ENCODE results near the gene MERTK. TPM values are rescaled to one million over a fixed set of nuclear protein-coding genes. Genes with fewer than 3 reads are reported as not detected.
"Not testable (repeated sequence)": the region's sequence is repeated elsewhere in the genome, so short reads cannot be mapped to it uniquely, and the experiment has no call there.

MERTK gene
- total RNA-seq, 1 donor from 2014 or later = 6.3 TPM

DNA sequence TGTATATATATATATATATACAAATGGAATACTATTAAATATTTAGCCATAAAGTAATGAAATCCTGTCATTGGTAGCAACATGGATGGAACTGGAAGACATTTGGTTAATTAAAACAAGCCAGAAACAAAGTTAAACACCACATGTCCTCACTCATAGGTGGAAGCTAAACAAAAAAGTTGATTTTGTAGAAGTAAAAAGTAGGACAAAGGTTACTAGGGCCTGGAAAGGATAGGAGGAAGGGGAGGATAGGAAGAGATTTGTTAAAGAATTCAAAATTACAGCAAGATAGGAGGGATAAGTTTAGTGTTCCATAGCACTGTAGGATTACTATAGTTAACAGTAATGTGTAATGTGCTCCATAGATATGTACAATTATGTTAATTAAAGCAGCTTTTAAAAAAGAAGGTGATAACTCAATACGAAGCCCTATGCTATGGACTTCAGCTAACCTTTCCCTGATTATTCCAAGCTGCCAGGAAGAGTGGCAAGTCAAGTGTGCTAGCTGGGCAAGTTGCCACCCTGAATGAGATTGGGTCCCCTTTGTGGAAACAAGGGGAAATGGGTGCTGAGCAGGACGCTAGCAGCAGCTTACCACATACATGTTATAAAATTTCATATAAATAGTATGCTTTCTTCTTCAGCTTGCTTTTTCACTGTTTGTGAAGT is 12.3 kb downstream of the MERTK start:
- no peak for DNase-seq

DNA sequence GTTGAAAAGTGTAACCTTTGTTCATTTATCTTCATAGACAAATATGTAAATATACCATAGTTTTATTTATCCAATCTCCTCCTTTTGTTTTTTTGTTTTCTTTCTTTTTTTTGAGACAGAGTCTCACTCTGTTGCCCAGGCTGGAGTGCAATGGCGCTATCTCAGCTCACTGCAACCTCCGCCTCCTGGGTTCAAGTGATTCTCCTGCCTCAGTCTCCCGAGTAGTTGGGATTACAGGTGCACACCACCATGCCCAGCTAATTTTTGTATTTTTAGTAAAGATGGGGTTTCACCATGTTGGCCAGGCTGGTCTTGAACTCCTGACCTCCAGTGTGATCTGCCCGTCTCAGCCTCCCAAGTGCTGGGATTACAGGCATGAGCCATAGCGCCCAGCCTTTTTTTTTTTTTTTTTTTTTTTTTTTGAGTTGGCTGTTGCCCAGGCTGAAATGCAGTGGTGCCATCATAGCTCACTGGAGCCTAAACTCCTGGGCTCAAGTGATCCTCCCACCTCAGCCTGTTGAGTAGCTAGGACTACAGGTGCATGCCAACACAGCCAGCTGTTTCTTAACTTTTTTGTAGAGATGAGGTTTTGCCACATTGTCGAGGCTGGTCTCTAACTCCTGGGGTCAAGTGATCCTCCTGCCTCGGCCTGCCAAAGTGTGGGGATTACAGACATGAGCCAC is 13.0 kb downstream of the MERTK start:
- DNase-seq = not testable (repeated sequence)

DNA sequence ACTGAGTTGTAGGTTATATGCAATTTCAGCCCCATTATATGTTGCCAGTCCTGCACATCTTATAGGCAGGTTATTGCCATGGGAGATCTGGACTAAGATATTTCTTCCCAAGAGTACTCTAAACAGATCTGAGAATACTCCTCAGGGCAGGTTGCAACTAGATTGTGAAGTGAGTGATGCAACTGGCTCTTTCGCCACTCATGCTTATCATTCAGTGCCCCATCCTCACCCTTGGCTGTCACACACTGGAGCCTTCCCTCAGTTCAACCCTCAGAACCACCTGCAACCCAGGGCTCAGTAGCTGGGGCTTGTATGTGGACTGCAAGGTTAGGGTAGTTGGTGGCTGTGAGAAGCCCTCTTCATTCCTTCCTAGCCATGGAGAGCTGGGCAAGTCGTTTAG is 14.1 kb downstream of the MERTK start:
- DNase-seq = no peak

DNA sequence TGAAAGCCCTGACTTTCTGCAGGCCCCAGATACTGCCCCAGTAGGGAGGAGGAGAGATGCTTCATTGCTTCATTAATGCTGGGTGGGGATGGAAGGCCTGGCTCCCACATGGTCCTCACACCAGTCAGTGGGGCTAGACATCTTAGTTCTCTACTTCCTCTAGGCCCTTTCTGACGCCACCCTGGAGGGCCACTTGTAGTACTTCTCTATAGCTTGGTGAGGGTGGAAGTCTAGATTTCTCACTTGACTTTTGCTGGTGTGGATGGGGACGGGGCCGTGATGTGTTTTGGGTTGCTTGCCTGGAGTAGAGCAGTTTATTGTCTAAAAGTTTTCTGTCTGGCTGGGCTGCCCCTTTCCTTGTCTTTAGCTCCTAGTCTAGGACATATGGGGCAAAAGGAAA is 18.7 kb downstream of the MERTK start:
- DNase-seq = no peak

DNA sequence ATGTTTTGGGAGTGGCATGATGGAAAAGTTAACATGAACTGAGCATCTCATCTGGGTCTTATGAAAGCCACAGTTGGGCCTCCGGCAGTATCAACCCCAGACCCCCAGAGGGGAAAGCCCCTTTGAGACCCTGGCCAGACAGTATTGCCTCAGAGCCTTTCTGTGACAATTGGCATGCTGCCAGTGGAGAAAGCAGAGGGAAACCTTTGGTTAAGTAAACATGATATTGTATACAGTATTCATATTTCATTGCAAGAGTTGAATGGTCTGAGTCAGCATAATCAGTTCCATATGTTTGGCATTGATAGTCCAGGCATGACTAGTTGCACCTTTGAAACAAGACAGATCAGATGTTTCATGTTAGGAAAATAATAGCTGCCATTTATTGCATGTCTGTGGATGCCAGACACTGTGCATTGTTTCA is 20.0 kb downstream of the MERTK start:
- DNase-seq = peak; percentile 83

DNA sequence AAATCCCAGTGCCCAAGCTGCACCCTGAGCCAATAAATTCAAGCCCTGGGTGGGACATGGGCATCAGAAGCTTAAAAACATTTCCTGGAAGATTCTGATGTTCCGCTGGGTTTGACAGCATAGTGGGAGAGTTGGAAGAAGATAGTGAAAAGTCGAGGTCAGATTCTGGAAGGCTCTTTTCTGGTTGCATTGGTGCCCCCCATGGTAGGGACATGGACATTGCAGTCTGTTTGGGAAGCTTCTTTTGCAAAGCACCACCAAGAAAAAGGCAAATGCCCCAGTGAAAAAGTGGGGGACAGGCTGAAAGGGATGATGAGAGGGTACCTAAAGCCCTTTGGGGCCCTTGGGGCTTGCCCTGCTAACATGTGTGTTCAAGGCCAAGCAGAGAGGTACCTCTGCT is 21.0 kb downstream of the MERTK start:
- DNase-seq = no peak

DNA sequence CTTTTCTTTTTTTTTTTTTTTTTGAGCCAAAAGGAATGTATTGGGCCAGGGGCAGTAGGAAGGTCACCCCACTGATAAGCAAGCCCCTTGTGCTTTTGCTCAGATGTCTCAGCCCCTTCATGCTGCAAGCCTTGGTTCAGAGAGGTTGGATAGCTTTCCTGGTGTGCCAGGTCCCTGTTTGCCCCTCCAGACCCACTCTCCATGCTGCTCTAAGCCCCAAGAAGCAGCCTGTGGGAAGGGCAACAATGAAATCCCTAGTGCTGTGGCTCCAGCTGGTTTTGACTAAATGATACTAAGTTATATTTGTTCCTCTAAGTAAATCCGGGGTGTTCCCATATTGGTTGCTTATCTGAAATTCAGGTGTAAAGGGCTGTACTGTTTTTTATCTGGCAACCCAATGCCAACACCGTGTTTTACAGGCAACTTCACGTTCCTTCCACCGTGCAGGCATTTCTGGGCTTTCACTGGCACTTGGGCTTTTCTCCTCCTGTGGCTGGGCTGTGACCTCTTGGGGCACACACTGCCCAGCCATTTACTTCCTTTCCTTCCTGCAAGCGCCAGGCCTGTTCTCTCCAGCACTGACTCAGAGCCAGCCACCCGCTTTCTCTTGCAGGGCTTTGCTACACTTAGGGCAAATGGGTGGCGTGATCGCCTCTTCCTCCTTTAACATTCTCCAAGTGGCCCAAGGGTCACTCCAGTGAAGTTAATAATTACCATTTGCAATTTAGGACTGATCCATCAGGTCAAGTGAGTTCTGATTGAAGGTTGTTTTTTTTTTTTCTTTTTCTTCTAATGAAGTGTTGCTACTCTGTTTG is 21.6 kb downstream of the MERTK start:
- DNase-seq = no peak

DNA sequence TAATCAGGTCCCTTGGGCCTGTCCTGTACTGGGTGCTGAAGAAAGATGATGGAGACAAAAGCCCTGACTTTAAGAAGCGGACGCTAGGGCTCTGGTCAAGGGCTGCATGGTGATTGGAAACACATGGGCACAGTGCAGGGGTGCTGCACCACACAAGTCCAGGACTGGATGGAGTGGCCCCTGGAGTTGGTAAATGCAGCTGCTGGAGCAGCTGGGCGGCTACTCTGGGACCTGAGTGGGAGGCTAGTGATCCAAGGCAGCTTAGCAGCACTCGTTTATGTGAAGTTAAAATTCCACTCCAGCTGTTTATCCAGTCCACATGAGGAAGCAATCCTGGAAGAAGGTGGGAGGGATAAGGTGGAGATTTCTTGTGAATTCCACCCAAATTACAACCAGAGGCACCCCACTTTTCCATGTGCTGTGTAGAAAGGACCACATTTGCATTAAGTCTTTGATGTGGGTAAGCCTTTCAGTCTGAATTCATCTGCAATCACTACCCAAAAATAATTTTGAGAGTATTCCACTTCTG is 24.9 kb downstream of the MERTK start:
- DNase-seq = peak; percentile 85

DNA sequence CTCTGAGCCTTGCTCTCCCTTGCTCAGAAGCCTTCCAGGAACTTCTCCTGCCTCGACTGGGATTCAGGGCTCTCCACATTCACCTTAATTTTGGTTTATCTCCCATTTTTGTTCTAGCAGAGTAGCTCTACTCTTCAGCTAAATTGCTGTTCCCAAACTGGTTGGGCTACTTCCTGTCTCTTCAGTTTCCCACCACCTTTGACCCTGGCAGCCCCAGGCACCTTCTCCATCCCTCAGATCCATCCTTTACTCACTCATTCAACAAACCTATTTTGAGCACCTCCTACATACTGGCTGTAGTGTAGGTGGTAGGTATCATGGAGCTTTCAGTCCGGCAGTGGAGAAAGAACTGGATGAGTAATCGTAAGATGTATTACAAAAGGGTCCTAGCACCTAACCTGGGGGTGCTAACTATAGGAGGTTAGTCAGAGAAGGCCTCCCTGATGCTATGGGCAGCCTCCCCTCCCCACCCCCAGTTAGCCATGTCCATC is 26.3 kb downstream of the MERTK start:
- DNase-seq = no peak

DNA sequence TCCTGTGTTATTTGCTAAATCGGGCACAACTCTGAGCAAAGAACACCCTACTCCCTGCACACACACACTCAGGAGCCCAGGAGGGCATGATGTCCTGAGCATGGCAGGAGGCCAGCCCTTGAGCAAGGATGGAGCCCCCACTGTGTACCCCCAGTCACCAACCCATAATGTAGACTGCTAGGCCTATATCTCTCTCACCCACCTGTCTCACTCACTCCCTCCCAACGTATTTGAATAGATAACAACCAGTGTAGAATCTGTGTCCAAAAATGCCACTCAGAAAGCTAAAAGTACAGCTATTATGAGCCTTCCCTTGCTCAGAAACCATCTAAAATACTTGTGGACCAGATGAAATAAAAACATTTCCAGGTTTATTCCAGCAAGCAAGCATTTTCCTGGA is 29.3 kb downstream of the MERTK start:
- DNase-seq = no peak

DNA sequence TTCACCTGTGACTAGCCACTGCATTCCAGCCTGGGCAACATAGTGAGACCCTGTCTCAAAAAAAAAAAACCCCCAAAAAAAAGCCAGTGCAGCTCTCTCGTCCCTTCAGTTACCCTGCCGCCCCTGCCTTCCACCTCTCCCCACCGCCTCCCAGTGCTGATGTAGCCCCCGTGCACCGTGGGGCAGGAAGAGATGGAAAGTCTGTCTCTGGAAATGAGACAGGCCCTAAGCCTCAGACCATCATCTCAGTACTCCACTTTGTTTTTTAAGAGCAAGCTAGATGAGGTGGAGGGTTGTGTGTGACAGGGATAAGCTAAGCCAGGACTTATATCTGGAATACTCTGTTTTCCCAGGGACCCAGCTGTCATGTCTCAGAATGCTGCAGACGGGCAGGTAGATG is 32.0 kb downstream of the MERTK start:
- DNase-seq = no peak

DNA sequence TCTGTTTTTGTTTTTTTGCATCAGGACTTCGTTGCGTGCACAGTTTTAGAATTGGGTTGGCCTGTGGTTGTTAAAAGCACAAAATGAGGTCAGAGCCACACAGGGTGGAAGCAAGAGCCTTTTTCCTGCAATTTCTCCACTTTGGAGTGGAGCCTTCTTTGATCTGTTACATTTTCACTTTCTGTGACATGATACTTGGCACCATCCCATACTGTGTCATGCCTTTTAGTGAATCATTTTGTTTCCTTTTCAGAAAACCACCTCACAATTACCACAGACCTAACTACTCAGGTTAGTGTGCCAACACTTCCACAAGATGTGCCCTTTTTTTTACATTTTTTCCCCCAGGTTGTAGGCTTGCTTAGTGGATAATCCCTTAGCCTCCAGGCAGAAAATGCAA is 32.5 kb downstream of the MERTK start:
- peak; percentile 26 for DNase-seq

DNA sequence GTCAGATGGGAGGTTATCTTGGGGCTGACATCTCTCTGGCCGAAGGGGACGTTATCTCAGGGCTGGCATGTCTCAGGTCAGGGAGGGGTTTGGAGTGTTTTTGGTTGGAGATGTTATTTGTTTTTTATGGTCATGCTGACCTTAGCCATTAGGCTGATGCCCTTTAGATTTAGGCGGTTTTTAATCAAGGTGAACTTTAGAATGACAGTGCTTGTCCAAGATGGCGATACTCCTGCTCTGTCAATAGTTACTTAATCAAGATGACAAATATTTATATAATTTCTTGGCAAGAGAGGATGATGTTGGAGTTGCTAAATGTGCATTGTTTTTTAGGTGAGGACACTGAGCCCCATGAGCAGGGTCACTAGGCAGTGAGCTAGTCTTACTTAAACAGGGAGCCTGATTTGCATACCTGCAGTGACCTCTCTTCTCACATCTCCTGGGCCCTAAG is 34.5 kb downstream of the MERTK start:
- DNase-seq = no peak

DNA sequence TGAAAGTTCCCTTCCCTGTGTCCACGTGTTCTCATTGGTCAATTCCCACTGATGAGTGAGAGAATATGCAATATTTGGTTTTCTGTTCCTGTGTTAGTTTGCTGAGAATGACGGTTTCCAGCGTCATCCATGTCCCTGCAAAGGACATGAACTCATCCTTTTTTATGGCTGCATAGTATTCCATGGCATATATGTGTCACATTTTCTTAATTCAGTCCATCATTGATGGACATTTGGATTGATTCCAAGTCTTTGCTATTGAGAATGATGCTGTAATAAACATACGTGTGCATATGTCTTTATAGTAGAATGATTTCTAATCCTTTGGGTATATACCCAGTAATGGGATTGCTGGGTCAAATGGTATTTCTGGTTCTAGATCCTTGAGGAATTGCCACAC is 35.5 kb downstream of the MERTK start:
- DNase-seq = not testable (repeated sequence)

DNA sequence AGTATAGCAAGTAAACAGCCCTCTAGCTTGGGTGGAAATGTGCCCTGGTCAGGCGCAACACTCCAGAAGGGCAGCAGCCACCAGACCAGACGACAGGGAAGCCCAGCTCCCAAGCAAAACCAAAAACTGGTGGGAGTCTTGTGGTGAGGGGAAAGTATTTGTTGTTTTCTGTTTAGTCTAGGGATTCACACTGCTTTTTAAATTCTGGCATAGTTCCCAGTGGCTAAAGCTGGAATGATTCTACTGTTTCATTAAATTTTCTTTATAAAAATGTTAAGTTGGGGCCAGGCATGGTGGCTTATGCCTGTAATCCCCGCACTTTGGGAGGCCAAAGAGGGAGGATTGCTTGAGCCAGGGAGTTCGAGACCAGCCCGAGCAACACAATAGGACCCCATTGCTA is 38.5 kb downstream of the MERTK start:
- DNase-seq = peak; percentile 45

DNA sequence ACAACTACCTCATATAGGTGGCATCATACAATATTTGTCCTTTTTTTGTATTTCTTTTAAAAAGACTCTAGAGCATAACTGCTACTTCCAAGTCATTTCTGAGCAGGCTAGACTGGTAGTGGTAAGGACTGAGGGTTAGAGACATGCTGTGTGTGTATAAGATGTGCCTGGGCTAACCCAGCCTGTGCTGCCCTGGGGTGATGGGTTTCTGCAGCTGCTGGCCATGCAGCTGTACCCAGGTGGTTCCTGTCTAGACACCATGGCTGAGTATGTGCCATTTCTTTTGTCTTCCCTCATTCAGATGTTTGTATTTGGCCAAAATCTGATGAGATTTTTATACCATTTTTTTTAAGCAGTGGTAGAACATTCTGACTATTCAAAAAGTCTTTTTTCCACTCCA is 40.0 kb downstream of the MERTK start:
- DNase-seq = no peak

DNA sequence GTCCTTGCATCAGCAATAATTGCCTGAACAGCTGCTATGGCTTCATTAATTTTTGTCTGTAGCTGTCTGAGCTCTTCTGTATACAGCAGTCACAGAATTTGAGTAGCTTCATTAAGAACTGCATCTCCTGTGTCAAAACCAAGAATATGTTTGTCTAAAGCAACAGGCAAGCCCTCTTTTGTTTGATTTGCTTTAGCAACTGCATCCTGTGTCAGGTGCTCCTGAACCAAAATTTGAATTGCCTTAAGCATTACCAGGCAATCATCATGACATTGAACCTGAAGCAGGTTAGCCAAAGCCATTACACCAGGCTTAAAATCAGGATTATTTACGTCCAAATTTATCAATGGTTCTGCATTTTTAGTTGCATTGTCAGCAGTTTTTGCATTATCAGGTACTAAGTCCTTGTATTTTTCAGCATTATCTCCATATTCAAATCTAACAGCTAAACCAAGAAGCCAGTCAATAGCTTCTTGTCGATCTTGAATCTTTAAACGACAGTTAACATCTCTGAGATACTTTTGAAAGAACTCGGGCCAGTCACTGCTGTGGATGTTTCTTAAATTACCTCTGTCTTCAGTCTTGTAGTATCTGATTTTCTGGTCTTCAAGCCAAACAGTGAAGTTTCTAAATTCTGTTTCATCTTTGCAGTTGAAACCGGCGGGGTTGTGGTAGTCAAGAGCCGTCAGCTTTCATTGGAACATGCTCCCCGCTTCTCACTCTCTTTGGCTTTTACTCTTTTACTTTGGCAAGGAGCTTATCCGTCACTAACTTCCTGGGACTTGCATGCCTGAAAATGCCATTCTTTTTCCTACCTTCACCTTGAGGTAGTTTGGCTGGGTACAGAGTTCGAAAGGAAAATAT is 42.2 kb downstream of the MERTK start:
- no peak for DNase-seq

DNA sequence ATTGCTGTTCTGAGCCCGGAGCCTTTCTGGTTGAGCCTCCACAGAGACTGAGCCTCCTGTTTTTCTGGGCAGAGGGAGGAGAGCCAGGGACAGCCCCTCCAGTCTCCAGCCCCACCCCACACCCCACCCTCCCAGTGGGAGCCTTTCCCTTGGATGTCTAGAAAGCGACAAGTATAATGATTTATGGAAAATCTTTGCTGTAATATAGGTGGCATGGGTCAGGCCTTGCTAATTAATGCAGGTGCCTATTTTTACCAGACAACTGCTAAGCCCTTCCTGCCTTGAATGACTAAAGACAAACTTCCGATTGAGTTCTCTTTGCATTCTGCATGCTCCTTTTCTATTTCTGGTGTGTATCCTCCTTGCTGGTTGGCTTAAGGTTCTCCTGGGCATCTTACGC is 43.1 kb downstream of the MERTK start:
- DNase-seq = no peak

DNA sequence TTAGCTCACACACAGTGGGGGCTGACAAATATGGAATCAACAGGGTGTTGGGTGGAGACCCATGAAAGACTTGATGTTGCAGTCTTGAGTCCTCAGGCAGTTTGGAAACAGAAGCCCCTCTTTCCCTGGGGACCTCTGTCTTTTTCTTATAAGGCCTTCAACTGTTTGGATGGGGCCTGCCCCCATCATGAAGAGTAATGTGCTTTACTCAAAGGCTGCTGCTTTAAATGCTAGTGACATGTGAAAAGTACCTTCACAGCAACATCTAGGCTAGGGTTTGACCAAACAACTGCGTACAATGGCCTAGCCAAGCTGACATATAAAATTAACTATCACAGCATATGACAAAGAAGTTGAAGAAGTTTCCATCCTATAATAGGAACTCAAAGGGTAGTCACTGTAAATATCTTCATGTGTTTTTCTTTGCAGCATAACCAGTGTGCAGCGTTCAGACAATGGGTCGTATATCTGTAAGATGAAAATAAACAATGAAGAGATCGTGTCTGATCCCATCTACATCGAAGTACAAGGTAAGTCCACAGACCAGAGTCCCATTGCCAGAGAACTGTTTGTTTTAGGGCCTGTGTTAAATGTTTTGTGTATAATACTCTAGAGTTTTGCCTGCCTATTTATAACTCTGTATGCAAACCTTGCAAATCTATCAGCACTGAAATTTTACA is 46.3 kb downstream of the MERTK start:
- no peak for DNase-seq

DNA sequence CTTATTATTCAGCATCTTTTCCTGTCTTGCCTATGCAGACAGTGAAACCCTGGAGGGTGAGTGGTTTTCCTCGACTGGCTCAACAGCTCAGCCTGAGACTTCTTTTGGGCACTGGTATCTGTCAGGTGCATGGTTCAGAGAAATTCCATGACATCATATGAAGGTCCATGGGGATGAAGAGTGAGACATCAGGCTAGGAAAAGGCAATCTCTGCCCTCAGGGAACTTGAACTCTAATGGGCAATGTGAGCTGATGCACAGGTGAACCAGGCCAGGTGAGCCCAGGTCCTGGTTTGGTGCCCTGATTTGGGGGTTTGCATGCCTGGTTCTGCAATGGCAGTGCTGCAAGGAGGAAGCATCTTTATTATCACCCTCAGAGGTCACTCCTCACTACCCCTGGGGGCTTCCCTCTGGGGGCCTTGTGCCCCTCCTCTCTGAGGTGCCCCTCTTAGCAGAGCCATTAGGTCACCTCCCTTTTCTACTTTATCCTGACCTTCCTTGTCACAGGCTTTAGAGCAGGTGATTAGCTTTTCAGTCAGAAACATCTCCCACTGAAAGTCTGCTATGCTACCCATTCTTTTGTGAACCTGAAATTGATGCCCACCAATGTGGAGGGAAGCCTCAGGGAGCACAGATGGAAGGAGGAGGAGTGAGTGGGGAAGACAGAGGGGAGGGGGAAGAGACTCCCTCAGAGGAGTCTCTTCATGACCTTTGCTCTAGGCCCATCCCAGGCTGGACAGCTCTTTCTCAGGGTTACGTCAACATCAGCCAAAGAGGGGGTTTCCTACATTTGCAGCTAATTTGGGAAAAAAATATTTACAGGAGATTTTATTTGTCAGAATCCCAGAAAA is 47.3 kb downstream of the MERTK start:
- DNase-seq = no peak
